ENCODE results near the gene MTM1.

Gene MTM1

GRCh38 chrX:150701377-150701776 lies 133.0 kb downstream of the MTM1 start:
- no peaks in the 10 kb centered on the region for H3K9me3 ChIP-seq (ENCODE audit: insufficient read depth, low read depth, low read length)
- no peaks in the 10 kb centered on the region for H3F3A ChIP-seq (ENCODE audit: low read depth)
- H3K27me3 ChIP-seq (ENCODE audit: insufficient read depth, low read length, poor library complexity, severe bottlenecking): no peaks in the 10 kb centered on the region
- H3K9me2 ChIP-seq (replicated peaks; ENCODE audit: low read depth, low read length): no peaks in the 10 kb centered on the region
- peaks cover 8% of the 10 kb centered on the region for H3K4me1 ChIP-seq (ENCODE audit: insufficient read depth, low read length, poor library complexity, severe bottlenecking)
- no peak overlapping the region for H3K9ac ChIP-seq (ENCODE audit: low read depth, low read length, poor library complexity, severe bottlenecking)
- no peak overlapping the region for H2AFZ ChIP-seq (ENCODE audit: low read length)
- H3K4me3 ChIP-seq (ENCODE audit: low read length, poor library complexity, severe bottlenecking): no peak overlapping the region
- TF ChIP-seq EZH2phosphoT487 (IDR thresholded peaks at IDR 0.05; ENCODE audit: borderline replicate concordance) (no peak), CTCF (conservative IDR thresholded peaks at IDR 0.05; ENCODE audit: low read length) (no peak)
- peaks cover 33% of the 10 kb centered on the region for H3K79me2 ChIP-seq (ENCODE audit: insufficient read depth, low read length)
- H3K4me2 ChIP-seq (ENCODE audit: low read depth, low read length, poor library complexity, severe bottlenecking): no peak overlapping the region
- peaks cover 5% of the 10 kb centered on the region; the same call in 1 of the 2 replicates for H3K36me3 ChIP-seq (ENCODE audit: insufficient read depth, low read length)
- H4K20me1 ChIP-seq (ENCODE audit: insufficient read depth, low read length, poor library complexity, severe bottlenecking): peaks cover 5% of the 10 kb centered on the region

- Histone ChIP-seq H3K9me2 (replicated peaks; ENCODE audit: low read depth, low read length) (no peaks in the 10 kb centered on the region), H3K4me2 (ENCODE audit: low read depth, low read length, poor library complexity, severe bottlenecking) (no peak overlapping the region), H3K4me3 (ENCODE audit: low read length, poor library complexity, severe bottlenecking) (no peak overlapping the region), H3K9me3 (ENCODE audit: insufficient read depth, low read depth, low read length) (no peaks in the 10 kb centered on the region), H4K20me1 (ENCODE audit: insufficient read depth, low read length, poor library complexity, severe bottlenecking) (no peaks in the 10 kb centered on the region), H3K27me3 (ENCODE audit: insufficient read depth, low read length, poor library complexity, severe bottlenecking) (no peaks in the 10 kb centered on the region), H3F3A (ENCODE audit: low read depth) (no peaks in the 10 kb centered on the region), H2AFZ (ENCODE audit: low read length) (no peak overlapping the region), H3K79me2 (ENCODE audit: insufficient read depth, low read length) (peaks cover 18% of the 10 kb centered on the region), H3K36me3 (ENCODE audit: insufficient read depth, low read length) (peaks cover 5% of the 10 kb centered on the region; the same call in 1 of the 2 replicates), H3K9ac (ENCODE audit: low read depth, low read length, poor library complexity, severe bottlenecking) (no peak overlapping the region), H3K4me1 (ENCODE audit: insufficient read depth, low read length, poor library complexity, severe bottlenecking) (no peaks in the 10 kb centered on the region)
- TF ChIP-seq EZH2phosphoT487 (IDR thresholded peaks at IDR 0.05; ENCODE audit: borderline replicate concordance) (no peak), CTCF (conservative IDR thresholded peaks at IDR 0.05; ENCODE audit: low read length) (no peak)
These were observed 134.7 kb downstream of the MTM1 start for GRCh38 chrX:150702966-150703694.

GRCh38 chrX:150703695-150703974 lies 135.2 kb downstream of the MTM1 start:
- H3K36me3 ChIP-seq (ENCODE audit: insufficient read depth, low read length): peaks cover 5% of the 10 kb centered on the region; the same call in 1 of the 2 replicates
- H3K4me2 ChIP-seq (ENCODE audit: low read depth, low read length, poor library complexity, severe bottlenecking): no peak overlapping the region
- no peaks in the 10 kb centered on the region for H3K27me3 ChIP-seq (ENCODE audit: insufficient read depth, low read length, poor library complexity, severe bottlenecking)
- no peak overlapping the region for H3K4me3 ChIP-seq (ENCODE audit: low read length, poor library complexity, severe bottlenecking)
- H4K20me1 ChIP-seq (ENCODE audit: insufficient read depth, low read length, poor library complexity, severe bottlenecking): no peaks in the 10 kb centered on the region
- H3K9ac ChIP-seq (ENCODE audit: low read depth, low read length, poor library complexity, severe bottlenecking): no peak overlapping the region
- no peaks in the 10 kb centered on the region for H3K4me1 ChIP-seq (ENCODE audit: insufficient read depth, low read length, poor library complexity, severe bottlenecking)
- TF ChIP-seq CTCF (conservative IDR thresholded peaks at IDR 0.05; ENCODE audit: low read length) (no peak), EZH2phosphoT487 (IDR thresholded peaks at IDR 0.05; ENCODE audit: borderline replicate concordance) (no peak)
- H3K9me2 ChIP-seq (replicated peaks; ENCODE audit: low read depth, low read length): no peaks in the 10 kb centered on the region
- no peak overlapping the region for H2AFZ ChIP-seq (ENCODE audit: low read length)
- peaks cover 18% of the 10 kb centered on the region for H3K79me2 ChIP-seq (ENCODE audit: insufficient read depth, low read length)
- no peaks in the 10 kb centered on the region for H3K9me3 ChIP-seq (ENCODE audit: insufficient read depth, low read depth, low read length)
- H3F3A ChIP-seq (ENCODE audit: low read depth): no peaks in the 10 kb centered on the region
